HL-60 (cell line): ENCODE measurements around the gene MEA1.

Experiments
- DNase-seq, 2 experiments: peaks; one replicate each; pipeline ENCODE4 v3.0.0-alpha.2; 2010 to 2020; ENCODE audit warnings: low read depth in 1 of 2, low spot score in 1 of 2
- H3K27ac ChIP-seq: fragments of 250-450 bp; sonication (Bioruptor Pico); replicated peaks from 2 replicates; pipeline ENCODE4 v1.5.1; 2020; ENCODE audit warnings: mild to moderate bottlenecking, moderate library complexity
- H3K27me3 ChIP-seq: fragments of 250-450 bp; sonication (Bioruptor Pico); 2 replicates; pipeline ENCODE4 v1.5.1; 2021; ENCODE audit warnings: mild to moderate bottlenecking, moderate library complexity; ENCODE audit not compliant: insufficient read depth, poor library complexity, severe bottlenecking
- H3K4me3 ChIP-seq: replicated peaks from 2 replicates; pipeline ENCODE4 v1.5.1; 2011; ENCODE audit warnings: mild to moderate bottlenecking, control low read depth, low read length; ENCODE audit not compliant: insufficient read depth
- GABPA ChIP-seq: IDR thresholded peaks from 2 replicates; pipeline ENCODE4 v1.6.1; 2012; ENCODE audit warnings: low read depth
- POLR2AphosphoS5 ChIP-seq: IDR thresholded peaks from 2 replicates; pipeline ENCODE4 v1.6.1; 2012; ENCODE audit warnings: low read depth
- SPI1 ChIP-seq: IDR thresholded peaks from 2 replicates; pipeline ENCODE4 v1.6.1; 2012; ENCODE audit warnings: low read depth, mild to moderate bottlenecking, borderline replicate concordance
- TF ChIP-seq, protein P1 (sequence below): IDR thresholded peaks from one replicate; pipeline ENCODE4 v1.5.1; 2011; ENCODE audit warnings: low read length, control low read depth, inconsistent platforms; ENCODE audit not compliant: insufficient read depth
- TF ChIP-seq, protein P2 (sequence below): IDR thresholded peaks from 2 replicates; pipeline ENCODE4 v1.6.1; 2012; ENCODE audit warnings: low read depth; ENCODE audit not compliant: insufficient replicate concordance

The MEA1 gene

DNA sequence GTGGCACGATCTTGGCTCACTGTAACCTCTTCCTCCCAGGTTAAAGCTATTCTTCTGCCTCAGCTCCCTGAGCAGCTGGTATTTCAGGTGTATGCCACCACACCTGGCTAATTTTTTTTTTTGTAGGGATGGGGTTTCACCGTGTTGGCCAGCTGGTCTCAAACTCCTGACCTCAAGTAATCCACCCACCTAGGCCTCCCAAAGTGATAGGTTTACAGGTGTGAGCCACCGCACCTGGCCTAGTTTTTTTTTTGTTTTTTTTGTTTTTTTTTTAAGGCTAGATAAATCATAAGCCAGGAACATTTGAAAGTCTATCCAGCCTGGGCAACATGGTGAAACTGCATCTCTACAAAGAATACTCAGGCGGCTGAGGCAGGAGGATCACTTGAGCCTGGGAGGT lies 18.6 kb upstream of the MEA1 start:
- Histone ChIP-seq H3K27me3 (no peaks in the 10 kb centered on the region), H3K27ac (no peak overlapping the region), H3K4me3 (no peak overlapping the region)
- TF ChIP-seq POLR2AphosphoS5 (no peak), GABPA (no peak), SPI1 (no peak)
- TF ChIP-seq, protein P1, sequence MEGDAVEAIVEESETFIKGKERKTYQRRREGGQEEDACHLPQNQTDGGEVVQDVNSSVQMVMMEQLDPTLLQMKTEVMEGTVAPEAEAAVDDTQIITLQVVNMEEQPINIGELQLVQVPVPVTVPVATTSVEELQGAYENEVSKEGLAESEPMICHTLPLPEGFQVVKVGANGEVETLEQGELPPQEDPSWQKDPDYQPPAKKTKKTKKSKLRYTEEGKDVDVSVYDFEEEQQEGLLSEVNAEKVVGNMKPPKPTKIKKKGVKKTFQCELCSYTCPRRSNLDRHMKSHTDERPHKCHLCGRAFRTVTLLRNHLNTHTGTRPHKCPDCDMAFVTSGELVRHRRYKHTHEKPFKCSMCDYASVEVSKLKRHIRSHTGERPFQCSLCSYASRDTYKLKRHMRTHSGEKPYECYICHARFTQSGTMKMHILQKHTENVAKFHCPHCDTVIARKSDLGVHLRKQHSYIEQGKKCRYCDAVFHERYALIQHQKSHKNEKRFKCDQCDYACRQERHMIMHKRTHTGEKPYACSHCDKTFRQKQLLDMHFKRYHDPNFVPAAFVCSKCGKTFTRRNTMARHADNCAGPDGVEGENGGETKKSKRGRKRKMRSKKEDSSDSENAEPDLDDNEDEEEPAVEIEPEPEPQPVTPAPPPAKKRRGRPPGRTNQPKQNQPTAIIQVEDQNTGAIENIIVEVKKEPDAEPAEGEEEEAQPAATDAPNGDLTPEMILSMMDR, result no peak
- TF ChIP-seq, protein P2, sequence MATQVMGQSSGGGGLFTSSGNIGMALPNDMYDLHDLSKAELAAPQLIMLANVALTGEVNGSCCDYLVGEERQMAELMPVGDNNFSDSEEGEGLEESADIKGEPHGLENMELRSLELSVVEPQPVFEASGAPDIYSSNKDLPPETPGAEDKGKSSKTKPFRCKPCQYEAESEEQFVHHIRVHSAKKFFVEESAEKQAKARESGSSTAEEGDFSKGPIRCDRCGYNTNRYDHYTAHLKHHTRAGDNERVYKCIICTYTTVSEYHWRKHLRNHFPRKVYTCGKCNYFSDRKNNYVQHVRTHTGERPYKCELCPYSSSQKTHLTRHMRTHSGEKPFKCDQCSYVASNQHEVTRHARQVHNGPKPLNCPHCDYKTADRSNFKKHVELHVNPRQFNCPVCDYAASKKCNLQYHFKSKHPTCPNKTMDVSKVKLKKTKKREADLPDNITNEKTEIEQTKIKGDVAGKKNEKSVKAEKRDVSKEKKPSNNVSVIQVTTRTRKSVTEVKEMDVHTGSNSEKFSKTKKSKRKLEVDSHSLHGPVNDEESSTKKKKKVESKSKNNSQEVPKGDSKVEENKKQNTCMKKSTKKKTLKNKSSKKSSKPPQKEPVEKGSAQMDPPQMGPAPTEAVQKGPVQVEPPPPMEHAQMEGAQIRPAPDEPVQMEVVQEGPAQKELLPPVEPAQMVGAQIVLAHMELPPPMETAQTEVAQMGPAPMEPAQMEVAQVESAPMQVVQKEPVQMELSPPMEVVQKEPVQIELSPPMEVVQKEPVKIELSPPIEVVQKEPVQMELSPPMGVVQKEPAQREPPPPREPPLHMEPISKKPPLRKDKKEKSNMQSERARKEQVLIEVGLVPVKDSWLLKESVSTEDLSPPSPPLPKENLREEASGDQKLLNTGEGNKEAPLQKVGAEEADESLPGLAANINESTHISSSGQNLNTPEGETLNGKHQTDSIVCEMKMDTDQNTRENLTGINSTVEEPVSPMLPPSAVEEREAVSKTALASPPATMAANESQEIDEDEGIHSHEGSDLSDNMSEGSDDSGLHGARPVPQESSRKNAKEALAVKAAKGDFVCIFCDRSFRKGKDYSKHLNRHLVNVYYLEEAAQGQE, result no peak
- DNase-seq, result no peak

DNA sequence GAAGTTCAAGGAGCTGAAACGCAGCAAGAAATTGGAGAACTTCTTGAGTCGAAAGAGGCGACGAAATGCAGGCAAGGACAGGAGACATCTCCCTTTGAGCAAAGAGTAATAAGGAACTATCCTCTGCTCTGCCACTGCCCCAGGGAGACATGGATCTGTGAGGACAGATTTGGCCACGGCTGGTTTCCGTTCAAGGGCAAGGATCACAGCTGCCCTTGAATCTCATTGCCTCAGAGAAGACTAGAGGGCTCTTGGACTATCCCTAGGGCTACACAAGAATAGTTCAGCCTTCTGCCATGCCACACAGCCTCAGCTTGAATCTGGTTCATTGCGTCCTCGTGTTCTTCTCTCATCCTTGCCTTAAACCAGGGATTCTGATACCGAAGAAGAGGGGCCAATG lies 15.4 kb upstream of the MEA1 start:
- TF ChIP-seq, protein P2, result no peak
- TF ChIP-seq, protein P1, result no peak
- no peak for TF ChIP-seq SPI1
- TF ChIP-seq POLR2AphosphoS5, result no peak
- no peak for TF ChIP-seq GABPA
- no peak overlapping the region for H3K4me3 ChIP-seq
- H3K27ac ChIP-seq, result no peak overlapping the region
- DNase-seq, result no peak
- H3K27me3 ChIP-seq, result no peaks in the 10 kb centered on the region

DNA sequence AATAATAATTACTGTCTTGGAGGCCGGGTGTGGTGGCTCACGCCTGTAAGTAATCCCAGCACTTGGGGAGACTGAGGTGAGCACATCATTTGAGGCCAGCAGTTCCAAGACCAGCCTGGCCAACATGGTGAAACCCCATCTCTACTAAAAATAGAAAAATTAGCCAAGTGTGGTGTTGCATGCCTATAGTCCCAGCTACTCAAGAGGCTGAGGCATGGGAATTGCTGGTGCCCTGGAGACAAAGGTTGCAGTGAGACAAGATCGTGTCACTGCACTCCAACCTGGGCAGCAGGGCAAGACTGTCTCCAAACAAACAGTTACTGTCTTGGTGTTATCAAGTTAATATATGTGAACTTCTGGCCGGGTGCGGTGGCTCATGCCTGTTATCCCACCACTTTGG lies 12.6 kb upstream of the MEA1 start:
- Histone ChIP-seq H3K4me3 (no peak overlapping the region), H3K27ac (no peak overlapping the region), H3K27me3 (no peaks in the 10 kb centered on the region)
- DNase-seq, result no peak
- TF ChIP-seq, protein P1, result no peak

DNA sequence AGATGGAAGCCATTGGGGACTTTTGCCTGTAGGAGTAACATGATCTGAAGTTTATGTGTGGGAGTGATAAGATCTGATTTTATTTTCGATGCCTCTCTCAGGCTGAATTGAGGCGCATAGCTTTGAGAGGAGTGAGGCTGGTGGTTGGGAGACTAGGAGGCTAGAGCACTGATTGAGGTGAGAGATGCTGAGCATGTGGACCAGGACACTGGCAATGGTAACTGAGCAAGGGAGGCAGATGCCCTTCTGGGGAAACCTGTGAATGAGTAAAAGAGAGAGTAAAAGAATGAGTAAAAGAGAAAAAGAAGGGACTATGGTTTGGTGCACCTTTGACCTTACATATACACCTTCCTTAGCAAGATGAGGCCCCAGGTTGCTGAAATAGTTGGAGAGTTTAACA lies 10.7 kb upstream of the MEA1 start:
- no peak for TF ChIP-seq SPI1
- no peak overlapping the region for H3K4me3 ChIP-seq
- H3K27ac ChIP-seq, result no peak overlapping the region
- no peaks in the 10 kb centered on the region for H3K27me3 ChIP-seq
- DNase-seq, result no peak
